Natural killer cell treated with Interleukin-12 subunit alpha and Interleukin-12 subunit beta and Interleukin-15 and Interleukin-18, amount 100 ng/mL, for 72 hours (primary cell): ENCODE measurements around the gene SOWAHC. TPM values are rescaled to one million over a fixed set of nuclear protein-coding genes. Genes with fewer than 3 reads are reported as not detected.
"Not testable (repeated sequence)": the region's sequence is repeated elsewhere in the genome, so short reads cannot be mapped to it uniquely, and the experiment has no call there.

Experiments used
- ATAC-seq, 2 donors: fragments of 150-1000 bp; cut with Tn5 transposase in 1 of 2; sonication (Bioruptor Pico), chemical (Tn5 transposase) in 1 of 2; 2 replicates each; pipeline ENCODE4 v1.10.0; 2021
- DNase-seq: peaks from one replicate; pipeline ENCODE4 v3.0.0; 2022; ENCODE audit warnings: low spot score
- H3K27ac Mint-ChIP-seq, 2 donors: 1 replicate in 1 of 2; 2 replicates in 1 of 2; pipeline ENCODE4 v1.8.0; 2022; ENCODE audit warnings: mixed read lengths in 2 of 2, mild to moderate bottlenecking in 1 of 2, moderate library complexity in 1 of 2
- H3K27me3 Mint-ChIP-seq, 2 donors: 1 replicate in 1 of 2; 2 replicates in 1 of 2; pipeline ENCODE4 v1.8.0; 2022; ENCODE audit warnings: mixed read lengths in 2 of 2
- H3K36me3 Mint-ChIP-seq: one replicate; pipeline ENCODE4 v1.8.0; 2022; ENCODE audit warnings: mixed read lengths
- H3K4me1 Mint-ChIP-seq, 2 donors: 1 replicate in 1 of 2; 2 replicates in 1 of 2; pipeline ENCODE4 v1.8.0; 2022; ENCODE audit warnings: low read depth in 2 of 2, mixed read lengths in 2 of 2, mild to moderate bottlenecking in 1 of 2
- H3K4me3 Mint-ChIP-seq: one replicate; pipeline ENCODE4 v1.8.0; 2022; ENCODE audit warnings: mixed read lengths
- H3K9me3 Mint-ChIP-seq: 2 replicates; pipeline ENCODE4 v1.8.0; 2022; ENCODE audit warnings: mixed read lengths
- total RNA-seq, 2 donors: library from RNA; stranded (reverse); gene quantifications; one replicate each; pipeline ENCODE4 v1.2.3, GENCODE V29; 2022

Gene SOWAHC
- total RNA-seq, 2 donors from 2014 or later = 0.14 to 0.29 TPM

GRCh38 chr2:109607766-109608165 lies 6.4 kb upstream of the SOWAHC start:
- H3K9me3 Mint-ChIP-seq = no peaks in the 10 kb centered on the region
- DNase-seq (no peak), ATAC-seq (no peak)
- H3K27me3 Mint-ChIP-seq = peaks cover 33 to 53% of the 10 kb centered on the region in 2 donors
- peaks cover under 1 to 2% of the 10 kb centered on the region in 2 donors for H3K4me1 Mint-ChIP-seq
- no peak overlapping the region for H3K27ac Mint-ChIP-seq
- no peak overlapping the region for H3K4me3 Mint-ChIP-seq
- peaks cover 3% of the 10 kb centered on the region for H3K36me3 Mint-ChIP-seq

DNA sequence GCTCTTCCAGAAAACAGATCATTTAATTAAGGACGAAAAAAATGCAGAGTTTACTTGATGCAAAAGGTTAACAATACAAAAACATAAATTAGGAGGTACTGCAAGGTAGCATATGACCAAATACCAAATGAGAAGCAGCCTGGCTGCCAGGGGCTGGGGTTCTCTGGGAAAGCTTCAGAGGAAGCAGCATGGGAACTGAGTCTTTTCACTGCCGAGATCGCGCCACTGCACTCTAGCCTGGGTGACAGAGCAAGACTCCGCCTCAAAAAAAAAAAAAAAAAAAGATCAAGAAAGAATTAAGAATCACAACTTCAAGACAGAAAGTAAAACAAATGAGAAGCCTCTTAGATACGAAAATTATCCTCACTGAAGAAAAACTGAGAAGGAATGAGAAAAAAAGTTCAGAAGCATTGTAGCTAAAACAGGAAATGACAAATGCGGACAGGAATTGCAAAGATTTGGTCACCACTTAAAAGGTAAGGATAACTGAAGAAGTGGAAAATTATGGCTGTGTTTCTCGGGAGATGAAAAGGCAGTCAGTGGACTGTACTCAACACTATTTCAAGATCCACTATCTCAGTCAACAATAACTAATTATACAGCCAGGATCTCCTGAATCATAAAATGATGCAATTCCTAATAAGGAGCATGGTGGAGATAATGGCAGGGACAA lies 4.7 kb upstream of the SOWAHC start:
- Mint-ChIP-seq H3K4me3 (no peak overlapping the region), H3K27me3 (peaks cover 35 to 59% of the 10 kb centered on the region in 2 donors), H3K36me3 (peaks cover 8% of the 10 kb centered on the region), H3K27ac (no peak overlapping the region), H3K9me3 (no peaks in the 10 kb centered on the region), H3K4me1 (peaks cover 7 to 8% of the 10 kb centered on the region in 2 donors)
- DNase-seq (no peak), ATAC-seq (no peak)

GRCh38 chr2:109611467-109612095 lies 2.6 kb upstream of the SOWAHC start:
- DNase-seq = no peak
- ATAC-seq = no peak
- H3K4me3 Mint-ChIP-seq = peak overlapping the region; percentile 77
- H3K36me3 Mint-ChIP-seq = peaks cover 8% of the 10 kb centered on the region
- peaks cover 7 to 8% of the 10 kb centered on the region in 2 donors for H3K4me1 Mint-ChIP-seq
- peaks cover 40 to 60% of the 10 kb centered on the region in 2 donors for H3K27me3 Mint-ChIP-seq
- no peak overlapping the region for H3K27ac Mint-ChIP-seq
- H3K9me3 Mint-ChIP-seq = no peaks in the 10 kb centered on the region

DNA sequence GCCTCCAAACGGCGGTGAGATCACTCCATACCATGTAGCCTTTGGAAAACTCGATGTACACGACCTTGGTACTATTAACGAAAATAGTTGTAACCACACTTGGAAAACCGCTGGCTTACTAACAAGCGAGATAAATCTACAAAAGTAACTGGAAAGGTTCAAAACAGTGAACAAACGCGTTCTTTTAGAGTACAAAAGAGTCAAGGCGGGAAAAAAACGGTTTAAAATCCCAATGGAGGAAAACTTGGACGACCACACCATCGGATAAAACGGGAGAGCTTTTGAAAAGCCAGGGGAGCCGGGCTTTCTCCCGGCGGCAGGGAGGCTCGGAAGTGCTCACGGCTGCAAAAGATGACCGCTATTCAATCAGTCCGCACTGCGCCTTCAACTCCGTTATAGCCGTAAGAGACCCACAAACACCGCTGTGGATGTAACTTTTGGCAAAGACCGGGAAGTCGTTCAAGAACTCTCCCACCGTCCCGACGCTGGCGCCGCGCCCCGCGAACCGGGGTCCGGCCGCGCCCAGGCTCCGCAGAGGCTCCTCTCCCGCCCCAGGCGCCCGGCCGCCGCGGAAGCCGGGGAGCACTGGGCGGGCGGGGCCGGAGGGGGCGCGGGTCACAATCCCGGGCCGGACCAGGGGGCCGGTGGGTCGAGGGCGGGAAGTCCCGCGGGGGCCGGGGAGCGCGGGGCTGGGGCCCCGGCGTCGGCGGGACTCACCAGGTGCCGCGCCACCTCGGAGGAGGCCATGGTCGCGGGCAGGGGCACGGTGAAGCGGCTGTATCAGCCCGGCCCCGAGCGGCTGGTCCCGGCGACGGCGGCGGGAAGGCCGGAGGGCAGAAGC lies 863 bp upstream of the SOWAHC start:
- DNase-seq (no peak), ATAC-seq (peak in 1 of 2 donors; percentile 15)
- peaks cover 33 to 58% of the 10 kb centered on the region in 2 donors for H3K27me3 Mint-ChIP-seq
- peak overlapping the region in 1 of 2 donors; percentile 65 for H3K27ac Mint-ChIP-seq
- peaks cover 8% of the 10 kb centered on the region for H3K36me3 Mint-ChIP-seq
- H3K4me1 Mint-ChIP-seq = peaks cover 7 to 8% of the 10 kb centered on the region in 2 donors
- H3K4me3 Mint-ChIP-seq = peak overlapping the region; percentile 77
- H3K9me3 Mint-ChIP-seq = no peaks in the 10 kb centered on the region

DNA sequence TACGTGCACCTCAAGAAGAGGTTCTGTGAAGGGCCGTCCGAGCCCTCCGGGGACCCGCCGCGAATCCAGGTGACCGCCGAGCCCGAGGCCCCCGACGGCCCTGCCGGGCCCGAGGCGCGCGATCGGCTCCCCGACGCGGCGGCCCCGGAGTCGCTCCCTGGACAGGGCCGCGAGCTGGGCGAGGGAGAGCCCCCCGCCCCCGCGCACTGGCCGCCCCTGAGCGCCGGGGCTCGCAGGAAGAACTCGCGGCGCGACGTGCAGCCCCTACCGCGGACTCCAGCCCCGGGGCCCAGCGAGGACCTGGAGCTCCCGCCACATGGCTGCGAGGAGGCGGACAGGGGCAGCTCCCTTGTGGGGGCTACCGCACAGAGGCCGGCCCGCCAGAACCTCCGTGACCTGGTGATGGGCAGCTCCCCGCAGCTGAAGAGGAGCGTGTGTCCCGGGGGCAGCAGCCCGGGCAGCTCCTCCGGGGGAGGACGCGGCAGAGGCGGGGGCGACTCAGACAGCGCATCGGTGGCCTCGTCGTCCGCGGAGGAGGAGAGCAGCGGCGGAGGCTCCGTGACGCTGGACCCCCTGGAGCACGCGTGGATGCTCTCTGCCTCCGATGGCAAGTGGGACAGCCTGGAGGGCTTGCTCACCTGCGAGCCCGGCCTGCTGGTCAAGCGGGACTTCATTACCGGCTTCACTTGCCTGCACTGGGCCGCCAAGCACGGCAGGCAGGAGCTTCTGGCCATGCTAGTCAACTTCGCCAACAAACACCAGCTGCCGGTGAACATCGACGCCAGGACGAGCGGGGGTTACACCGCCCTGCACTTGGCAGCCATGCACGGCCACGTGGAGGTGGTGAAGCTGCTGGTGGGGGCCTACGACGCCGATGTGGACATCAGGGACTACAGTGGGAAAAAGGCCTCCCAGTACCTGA lies 812 bp downstream of the SOWAHC start:
- Mint-ChIP-seq H3K4me3 (no peak overlapping the region), H3K36me3 (peaks cover 8% of the 10 kb centered on the region), H3K9me3 (no peaks in the 10 kb centered on the region), H3K4me1 (peaks cover 7 to 8% of the 10 kb centered on the region in 2 donors), H3K27ac (no peak overlapping the region), H3K27me3 (peaks cover 24 to 48% of the 10 kb centered on the region in 2 donors)
- DNase-seq = no peak
- no peak for ATAC-seq

GRCh38 chr2:109615637-109616144 lies 1.5 kb downstream of the SOWAHC start:
- H3K27ac Mint-ChIP-seq = no peak overlapping the region
- peaks cover 8% of the 10 kb centered on the region for H3K36me3 Mint-ChIP-seq
- no peak for DNase-seq
- H3K27me3 Mint-ChIP-seq = peaks cover 24 to 44% of the 10 kb centered on the region in 2 donors
- peak overlapping the region; percentile 38 for H3K4me3 Mint-ChIP-seq
- no peaks in the 10 kb centered on the region for H3K9me3 Mint-ChIP-seq
- peaks cover 7 to 8% of the 10 kb centered on the region in 2 donors for H3K4me1 Mint-ChIP-seq
- ATAC-seq = no peak

- H3K4me1 Mint-ChIP-seq = peaks cover 7 to 8% of the 10 kb centered on the region in 2 donors
- no peaks in the 10 kb centered on the region for H3K9me3 Mint-ChIP-seq
- ATAC-seq (no peak), DNase-seq (no peak)
- peaks cover 8% of the 10 kb centered on the region for H3K36me3 Mint-ChIP-seq
- H3K27me3 Mint-ChIP-seq = peaks cover 24 to 39% of the 10 kb centered on the region in 2 donors
- peak overlapping the region; percentile 38 for H3K4me3 Mint-ChIP-seq
- no peak overlapping the region for H3K27ac Mint-ChIP-seq
Observed at GRCh38 chr2:109616184-109616583, 2.0 kb downstream of the SOWAHC start.

GRCh38 chr2:109619032-109619615 lies 5.0 kb downstream of the SOWAHC start:
- no peak for DNase-seq
- no peak overlapping the region for H3K27ac Mint-ChIP-seq
- H3K4me3 Mint-ChIP-seq = no peak overlapping the region

GRCh38 chr2:109623297-109623696 lies 9.1 kb downstream of the SOWAHC start:
- H3K4me3 Mint-ChIP-seq = no peak overlapping the region
- no peak for DNase-seq
- H3K27me3 Mint-ChIP-seq = peaks cover 20 to 26% of the 10 kb centered on the region in 2 donors
- no peaks in the 10 kb centered on the region for H3K4me1 Mint-ChIP-seq
- no peaks in the 10 kb centered on the region for H3K9me3 Mint-ChIP-seq
- no peaks in the 10 kb centered on the region for H3K36me3 Mint-ChIP-seq
- no peak for ATAC-seq
- no peak overlapping the region for H3K27ac Mint-ChIP-seq

More at GRCh38 chr2:109619032-109619615, 5.0 kb downstream of the SOWAHC start:
- Mint-ChIP-seq H3K4me1 (no peaks in the 10 kb centered on the region), H3K9me3 (no peaks in the 10 kb centered on the region), H3K27me3 (peaks cover 22 to 40% of the 10 kb centered on the region in 2 donors), H3K36me3 (no peaks in the 10 kb centered on the region)
- ATAC-seq = no peak

DNA sequence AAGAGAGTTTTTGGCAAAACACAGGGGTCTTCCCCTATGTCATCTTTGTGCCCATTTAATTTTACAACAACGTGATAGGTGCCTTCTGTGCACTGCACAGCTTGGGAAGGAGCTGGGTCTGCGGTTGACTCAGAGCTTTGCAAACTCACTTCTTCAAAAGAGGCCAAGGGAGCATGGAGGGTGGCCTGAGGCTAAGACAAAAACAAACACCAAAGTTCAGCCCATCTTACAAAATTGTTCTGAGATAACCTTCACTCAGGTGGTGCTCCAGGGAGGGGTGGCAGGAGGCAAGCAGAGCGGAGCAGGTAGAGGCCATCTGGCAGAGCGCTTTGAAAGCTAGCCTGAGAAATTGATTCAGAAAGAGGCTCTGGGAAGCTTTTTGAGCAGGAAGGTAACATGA lies 9.8 kb downstream of the SOWAHC start:
- H3K4me1 Mint-ChIP-seq = no peaks in the 10 kb centered on the region
- ATAC-seq (no peak), DNase-seq (no peak)
- H3K9me3 Mint-ChIP-seq = no peaks in the 10 kb centered on the region
- H3K36me3 Mint-ChIP-seq = no peaks in the 10 kb centered on the region
- no peak overlapping the region for H3K27ac Mint-ChIP-seq
- H3K27me3 Mint-ChIP-seq = peaks cover 20 to 26% of the 10 kb centered on the region in 2 donors
- H3K4me3 Mint-ChIP-seq = no peak overlapping the region

- ATAC-seq = no peak
- no peaks in the 10 kb centered on the region for H3K9me3 Mint-ChIP-seq
- peaks cover 20 to 26% of the 10 kb centered on the region in 2 donors for H3K27me3 Mint-ChIP-seq
- H3K4me1 Mint-ChIP-seq = no peaks in the 10 kb centered on the region
- no peak for DNase-seq
- no peak overlapping the region for H3K27ac Mint-ChIP-seq
- no peaks in the 10 kb centered on the region for H3K36me3 Mint-ChIP-seq
- no peak overlapping the region for H3K4me3 Mint-ChIP-seq
Observed at GRCh38 chr2:109624339-109624738, 10.2 kb downstream of the SOWAHC start.

DNA sequence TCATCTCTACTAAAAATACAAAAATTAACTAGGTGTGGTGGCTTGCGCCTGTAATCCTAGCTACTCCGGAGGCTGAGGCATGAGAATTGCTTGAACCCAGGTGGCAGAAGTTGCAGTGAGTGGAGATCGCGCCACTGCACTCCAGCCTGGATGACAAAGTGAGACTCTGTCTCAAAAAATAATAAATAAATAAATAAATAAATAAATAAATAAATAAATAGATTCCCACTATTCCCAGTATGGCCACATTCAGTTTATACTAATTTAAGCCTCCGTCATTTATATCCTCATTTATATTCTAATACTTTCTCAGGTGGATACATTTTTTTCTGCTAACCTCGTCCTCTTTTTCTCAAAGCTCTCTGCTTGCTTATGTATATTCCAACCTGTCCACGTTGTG lies 14.2 kb downstream of the SOWAHC start:
- H3K27ac Mint-ChIP-seq, DNase-seq, H3K9me3 Mint-ChIP-seq, H3K4me1 Mint-ChIP-seq, H3K36me3 Mint-ChIP-seq, ATAC-seq, H3K4me3 Mint-ChIP-seq: not testable (repeated sequence)
- peaks cover 14 to 15% of the 10 kb centered on the region in 2 donors for H3K27me3 Mint-ChIP-seq
